ENCODE results near the gene CCT7.

GRCh38 chr2:73253901-73254300 is 19.8 kb downstream of the CCT7 start:
- TF ChIP-seq POLR2A (IDR thresholded peaks at IDR 0.05), result no peak
- no peak for TF ChIP-seq CTCF (IDR thresholded peaks at IDR 0.05)
